SK-N-SH (cell line): ENCODE measurements around the gene CDH4.

Experiments used
- CHD2 ChIP-seq: fragments of 150-350 bp; IDR thresholded peaks from 2 replicates; pipeline ENCODE4 v1.6.1; 2018; ENCODE audit warnings: low read length; ENCODE audit not compliant: partially characterized antibody
- EP300 ChIP-seq, 2 experiments: IDR thresholded peaks; 2 replicates each; pipeline versions ENCODE4 v1.4.0 to v1.6.1; 2012; ENCODE audit warnings: borderline replicate concordance in 1 of 2, low read depth in 1 of 2, low read length in 1 of 2
- FOXM1 ChIP-seq: IDR thresholded peaks from 2 replicates; pipeline ENCODE4 v1.4.0; 2012; ENCODE audit warnings: low read depth, mild to moderate bottlenecking
- IRF3 ChIP-seq: fragments of 150-350 bp; IDR thresholded peaks from 2 replicates; pipeline ENCODE4 v1.6.1; 2016; ENCODE audit warnings: mild to moderate bottlenecking, low read depth, low read length
- NFIC ChIP-seq: IDR thresholded peaks from 2 replicates; pipeline ENCODE4 v1.4.0; 2012; ENCODE audit warnings: borderline replicate concordance
- NRF1 ChIP-seq: IDR thresholded peaks from 2 replicates; pipeline ENCODE4 v1.6.1; 2012; ENCODE audit warnings: low read depth, mild to moderate bottlenecking, low read length
- RAD21 ChIP-seq: IDR thresholded peaks from 2 replicates; pipeline ENCODE4 v1.6.1; 2012; ENCODE audit warnings: mild to moderate bottlenecking, low read length
- RXRA ChIP-seq: IDR thresholded peaks from 2 replicates; pipeline ENCODE4 v1.4.0; 2012; ENCODE audit warnings: low read depth, mild to moderate bottlenecking, borderline replicate concordance
- TAF1 ChIP-seq: IDR thresholded peaks from 2 replicates; pipeline ENCODE4 v1.6.1; 2012; ENCODE audit warnings: low read depth, mild to moderate bottlenecking, low read length, moderate library complexity, borderline replicate concordance
- YY1 ChIP-seq: IDR thresholded peaks from 2 replicates; pipeline ENCODE4 v1.4.0; 2012; ENCODE audit warnings: low read depth, mild to moderate bottlenecking
- TF ChIP-seq, protein P1 (sequence below): fragments of 200-600 bp; sonication (generic); IDR thresholded peaks from 2 replicates; pipeline ENCODE4 v1.6.1; 2017; ENCODE audit warnings: antibody characterized with exemption, mild to moderate bottlenecking, moderate library complexity
- TF ChIP-seq, protein P2 (sequence below): IDR thresholded peaks from 2 replicates; pipeline ENCODE4 v1.4.0; 2012; ENCODE audit warnings: low read depth
- TF ChIP-seq, protein P3 (sequence below): fragments of 150-350 bp; IDR thresholded peaks from 2 replicates; pipeline ENCODE4 v1.6.1; 2017; ENCODE audit warnings: antibody characterized with exemption, low read length, low read depth, borderline replicate concordance

DNA sequence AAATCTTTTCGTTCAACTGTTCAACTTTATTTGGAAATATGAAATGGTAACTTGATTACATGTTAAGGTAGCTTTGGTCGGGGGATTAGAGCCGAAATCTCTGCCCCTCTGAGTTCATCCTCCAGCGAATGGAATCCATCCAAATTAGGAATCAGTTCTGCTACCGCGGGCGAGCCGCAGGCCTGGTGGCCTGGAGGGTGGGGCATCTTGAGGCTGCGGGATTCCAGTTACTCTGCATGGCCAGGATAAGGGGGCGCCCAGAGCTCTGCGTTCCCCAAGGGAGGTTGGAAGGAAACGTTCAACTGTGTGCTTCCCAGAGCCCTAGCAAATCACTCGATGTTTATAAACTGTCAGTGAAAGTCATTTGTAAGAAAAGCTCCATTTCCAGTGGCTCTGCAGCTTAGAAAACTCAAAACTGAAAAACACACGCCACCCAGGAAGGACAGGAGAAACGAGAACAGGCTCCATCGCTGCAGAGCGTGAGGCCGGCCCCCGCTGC, 551.4 kb downstream of the CDH4 start:
- TF ChIP-seq, protein P1, sequence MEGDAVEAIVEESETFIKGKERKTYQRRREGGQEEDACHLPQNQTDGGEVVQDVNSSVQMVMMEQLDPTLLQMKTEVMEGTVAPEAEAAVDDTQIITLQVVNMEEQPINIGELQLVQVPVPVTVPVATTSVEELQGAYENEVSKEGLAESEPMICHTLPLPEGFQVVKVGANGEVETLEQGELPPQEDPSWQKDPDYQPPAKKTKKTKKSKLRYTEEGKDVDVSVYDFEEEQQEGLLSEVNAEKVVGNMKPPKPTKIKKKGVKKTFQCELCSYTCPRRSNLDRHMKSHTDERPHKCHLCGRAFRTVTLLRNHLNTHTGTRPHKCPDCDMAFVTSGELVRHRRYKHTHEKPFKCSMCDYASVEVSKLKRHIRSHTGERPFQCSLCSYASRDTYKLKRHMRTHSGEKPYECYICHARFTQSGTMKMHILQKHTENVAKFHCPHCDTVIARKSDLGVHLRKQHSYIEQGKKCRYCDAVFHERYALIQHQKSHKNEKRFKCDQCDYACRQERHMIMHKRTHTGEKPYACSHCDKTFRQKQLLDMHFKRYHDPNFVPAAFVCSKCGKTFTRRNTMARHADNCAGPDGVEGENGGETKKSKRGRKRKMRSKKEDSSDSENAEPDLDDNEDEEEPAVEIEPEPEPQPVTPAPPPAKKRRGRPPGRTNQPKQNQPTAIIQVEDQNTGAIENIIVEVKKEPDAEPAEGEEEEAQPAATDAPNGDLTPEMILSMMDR = no peak
- TF ChIP-seq TAF1 (no peak), RXRA (no peak), CHD2 (no peak), YY1 (no peak), RAD21 (no peak), FOXM1 (no peak), NRF1 (no peak), IRF3 (no peak), NFIC (no peak), EP300 (IDR thresholded peaks at IDR 0.05; ENCODE audit: borderline replicate concordance in 1 of 2, low read depth in 1 of 2, low read length in 1 of 2) (no peak)
- TF ChIP-seq, protein P2, sequence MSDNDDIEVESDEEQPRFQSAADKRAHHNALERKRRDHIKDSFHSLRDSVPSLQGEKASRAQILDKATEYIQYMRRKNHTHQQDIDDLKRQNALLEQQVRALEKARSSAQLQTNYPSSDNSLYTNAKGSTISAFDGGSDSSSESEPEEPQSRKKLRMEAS = no peak
- TF ChIP-seq, protein P3, sequence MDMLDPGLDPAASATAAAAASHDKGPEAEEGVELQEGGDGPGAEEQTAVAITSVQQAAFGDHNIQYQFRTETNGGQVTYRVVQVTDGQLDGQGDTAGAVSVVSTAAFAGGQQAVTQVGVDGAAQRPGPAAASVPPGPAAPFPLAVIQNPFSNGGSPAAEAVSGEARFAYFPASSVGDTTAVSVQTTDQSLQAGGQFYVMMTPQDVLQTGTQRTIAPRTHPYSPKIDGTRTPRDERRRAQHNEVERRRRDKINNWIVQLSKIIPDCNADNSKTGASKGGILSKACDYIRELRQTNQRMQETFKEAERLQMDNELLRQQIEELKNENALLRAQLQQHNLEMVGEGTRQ = no peak
